CD4-positive, alpha-beta T cell (primary cell): ENCODE results near the gene ACKR2. TPM values are rescaled to one million over a fixed set of nuclear protein-coding genes. Genes with fewer than 3 reads are reported as not detected.

Experiments
- ATAC-seq: fragments of 200-7000 bp; cut with Tn5 transposase; one replicate; pipeline ENCODE4 v1.10.0; 2022; ENCODE audit warnings: mild to moderate bottlenecking; ENCODE audit not compliant: poor library complexity
- CTCF ChIA-PET: fragments of 350-600 bp; sonication (Branson Sonifier 250); formaldehyde crosslinking; loops from one replicate; lab custom pipeline; 2021; ENCODE audit warnings: antibody characterized with exemption, inconsistent platforms; lab: Charles Lee
- POLR2A ChIA-PET: fragments of 350-600 bp; sonication (Branson Sonifier 250); formaldehyde crosslinking; loops from one replicate; lab custom pipeline; 2021; ENCODE audit warnings: antibody characterized with exemption, inconsistent platforms; lab: Charles Lee
- DNase-seq, 14 experiments: peaks; one replicate each; pipeline ENCODE4 v3.0.0-alpha.2; 2013 to 2020; ENCODE audit warnings: mixed read lengths in 2 of 14
- H3K27ac ChIP-seq, 2 donors: one replicate each; pipeline versions ENCODE4 v1.5.1 to v1.7.0; 2013; ENCODE audit warnings: low read length in 2 of 2, low read depth in 1 of 2, mild to moderate bottlenecking in 1 of 2
- H3K27me3 ChIP-seq, 2 experiments: 1 replicate in 1 of 2; 2 replicates in 1 of 2; pipeline versions ENCODE4 v1.6.1 to v1.7.0; 2013; ENCODE audit warnings: low read length in 2 of 2, control low read depth in 1 of 2, mild to moderate bottlenecking in 1 of 2, moderate library complexity in 1 of 2; ENCODE audit not compliant: insufficient read depth in 2 of 2, control insufficient read depth in 1 of 2
- H3K36me3 ChIP-seq: one replicate; pipeline ENCODE4 v1.6.1; 2013; ENCODE audit warnings: low read length, control low read depth; ENCODE audit not compliant: insufficient read depth
- H3K4me1 ChIP-seq: one replicate; pipeline ENCODE4 v1.6.1; 2013; ENCODE audit warnings: low read length, control low read depth; ENCODE audit not compliant: insufficient read depth
- H3K4me3 ChIP-seq: one replicate; pipeline ENCODE4 v1.5.1; 2013; ENCODE audit warnings: mild to moderate bottlenecking, low read length, moderate library complexity
- H3K9me3 ChIP-seq, 2 experiments: 1 replicate in 1 of 2; 2 replicates in 1 of 2; pipeline versions ENCODE4 v1.6.1 to v1.7.0; 2013; ENCODE audit warnings: low read length in 2 of 2, mild to moderate bottlenecking in 2 of 2, control low read depth in 1 of 2, moderate library complexity in 1 of 2; ENCODE audit not compliant: control insufficient read depth in 1 of 2, insufficient read depth in 1 of 2
- H3K27ac Mint-ChIP-seq: one replicate; pipeline ENCODE4 v1.8.0; 2020; ENCODE audit warnings: mixed read lengths
- H3K27me3 Mint-ChIP-seq: one replicate; pipeline ENCODE4 v1.8.0; 2021; ENCODE audit warnings: mixed read lengths
- H3K36me3 Mint-ChIP-seq: one replicate; pipeline ENCODE4 v1.8.0; 2021; ENCODE audit warnings: low read depth, mixed read lengths
- H3K4me1 Mint-ChIP-seq: one replicate; pipeline ENCODE4 v1.8.0; 2021; ENCODE audit warnings: low read depth, mixed read lengths
- H3K4me3 Mint-ChIP-seq: one replicate; pipeline ENCODE4 v1.8.0; 2020; ENCODE audit warnings: mild to moderate bottlenecking, mixed read lengths
- H3K9me3 Mint-ChIP-seq: one replicate; pipeline ENCODE4 v1.8.0; 2020; ENCODE audit warnings: mixed read lengths
- intact Hi-C, 2 experiments: fragments of 100-400 bp; cut with DNase I in 1 of 2; cut with micrococcal nuclease in 1 of 2; formaldehyde crosslinking; loops; one replicate each; pipeline versions ENCODE4 v1.15.1 to v1.9.0; 2023 to 2025; cut with DNase I, micrococcal nuclease
- total RNA-seq, 174 experiments: library from RNA in 2 of 174; stranded (reverse) in 2 of 174; gene quantifications; one replicate each; pipeline ENCODE4 v1.2.3 and lab custom pipeline; 2021 to 2026
- TF ChIP-seq, protein P1 (sequence below): fragments of 200-600 bp; IDR thresholded peaks from one replicate; pipeline ENCODE4 v1.8.0; 2022; ENCODE audit warnings: antibody characterized with exemption, mild to moderate bottlenecking

The ACKR2 gene
- total RNA-seq, 2 experiments from 2014 or later = 0.42 TPM; not detected in 1

DNA sequence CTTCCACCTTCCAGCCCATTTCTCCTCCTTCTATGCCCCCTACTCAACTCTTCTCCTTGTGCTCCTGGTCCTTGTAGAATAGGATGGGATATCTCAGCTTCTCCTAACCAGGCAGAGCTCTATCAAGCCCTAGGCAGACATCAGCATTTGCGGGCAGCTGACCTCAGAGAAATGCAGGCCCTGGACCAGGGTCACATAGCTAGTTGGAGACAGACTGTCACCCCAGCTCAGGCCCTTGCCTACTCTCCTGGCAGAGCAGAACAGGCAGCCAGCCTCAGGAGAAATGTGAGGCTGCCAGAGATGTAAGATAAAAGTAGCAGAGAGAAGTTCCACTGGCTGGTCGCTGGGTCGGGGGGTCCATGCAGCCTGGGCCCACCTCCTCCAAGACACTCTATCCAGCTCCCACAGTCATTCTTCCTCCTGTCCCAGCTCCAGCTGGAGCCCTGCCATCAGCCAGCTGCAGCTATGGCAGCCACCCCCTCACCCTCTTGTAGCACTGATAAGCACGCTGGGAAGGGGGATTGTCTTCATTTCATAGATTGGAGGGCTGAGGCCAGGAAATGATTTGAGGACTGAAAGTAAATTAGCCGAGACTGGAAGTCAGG, 62.4 kb downstream of the ACKR2 start:
- DNase-seq (no peak), ATAC-seq (no peak)
- no peaks in the 10 kb centered on the region for H3K4me1 Mint-ChIP-seq
- no peaks in the 10 kb centered on the region for H3K9me3 Mint-ChIP-seq
- H3K9me3 ChIP-seq = no peaks in the 10 kb centered on the region
- no peaks in the 10 kb centered on the region for H3K27me3 ChIP-seq
- POLR2A ChIA-PET = no interaction called here
- H3K36me3 Mint-ChIP-seq = no peaks in the 10 kb centered on the region
- intact Hi-C loops = no loop called here
- H3K4me1 ChIP-seq = no peaks in the 10 kb centered on the region
- H3K27me3 Mint-ChIP-seq = no peaks in the 10 kb centered on the region
- H3K27ac ChIP-seq = no peak overlapping the region
- TF ChIP-seq, protein P1, sequence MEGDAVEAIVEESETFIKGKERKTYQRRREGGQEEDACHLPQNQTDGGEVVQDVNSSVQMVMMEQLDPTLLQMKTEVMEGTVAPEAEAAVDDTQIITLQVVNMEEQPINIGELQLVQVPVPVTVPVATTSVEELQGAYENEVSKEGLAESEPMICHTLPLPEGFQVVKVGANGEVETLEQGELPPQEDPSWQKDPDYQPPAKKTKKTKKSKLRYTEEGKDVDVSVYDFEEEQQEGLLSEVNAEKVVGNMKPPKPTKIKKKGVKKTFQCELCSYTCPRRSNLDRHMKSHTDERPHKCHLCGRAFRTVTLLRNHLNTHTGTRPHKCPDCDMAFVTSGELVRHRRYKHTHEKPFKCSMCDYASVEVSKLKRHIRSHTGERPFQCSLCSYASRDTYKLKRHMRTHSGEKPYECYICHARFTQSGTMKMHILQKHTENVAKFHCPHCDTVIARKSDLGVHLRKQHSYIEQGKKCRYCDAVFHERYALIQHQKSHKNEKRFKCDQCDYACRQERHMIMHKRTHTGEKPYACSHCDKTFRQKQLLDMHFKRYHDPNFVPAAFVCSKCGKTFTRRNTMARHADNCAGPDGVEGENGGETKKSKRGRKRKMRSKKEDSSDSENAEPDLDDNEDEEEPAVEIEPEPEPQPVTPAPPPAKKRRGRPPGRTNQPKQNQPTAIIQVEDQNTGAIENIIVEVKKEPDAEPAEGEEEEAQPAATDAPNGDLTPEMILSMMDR = no peak
- CTCF ChIA-PET = interaction anchor here (1.3 kb wide), 1 partner anchor 9 kb away, joined by 3 read pairs; no protein-coding TSS in a partner anchor
- H3K27ac Mint-ChIP-seq = no peak overlapping the region
- H3K36me3 ChIP-seq = no peaks in the 10 kb centered on the region
- no peak overlapping the region for H3K4me3 ChIP-seq
- H3K4me3 Mint-ChIP-seq = no peak overlapping the region

DNA sequence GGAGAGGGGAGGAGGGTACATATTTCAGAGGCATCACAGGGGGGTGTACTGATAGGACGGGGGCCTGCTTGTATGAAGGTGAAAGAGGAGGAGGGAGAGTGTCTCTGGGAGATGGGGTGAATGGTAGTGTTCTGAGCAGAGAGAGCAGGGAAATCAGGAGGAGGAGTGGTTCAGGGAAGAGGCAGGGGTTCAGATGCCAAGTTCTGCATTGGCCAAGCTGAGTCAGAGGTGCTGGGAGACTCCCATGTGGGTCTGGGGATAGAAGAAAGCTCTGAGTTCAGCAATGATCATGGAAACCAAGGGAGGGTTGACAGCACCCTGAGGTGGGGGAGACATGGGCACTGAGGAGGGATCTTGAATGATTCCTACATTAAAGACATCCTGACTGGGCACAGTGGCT, 63.5 kb downstream of the ACKR2 start:
- Mint-ChIP-seq H3K4me1 (no peaks in the 10 kb centered on the region), H3K27me3 (no peaks in the 10 kb centered on the region), H3K9me3 (no peaks in the 10 kb centered on the region), H3K36me3 (no peaks in the 10 kb centered on the region), H3K4me3 (no peak overlapping the region), H3K27ac (no peak overlapping the region)
- ChIA-PET CTCF (interaction anchor here (1.3 kb wide), 1 partner anchor 8 kb away, joined by 3 read pairs; no protein-coding TSS in a partner anchor), POLR2A (no interaction called here)
- Histone ChIP-seq H3K4me1 (no peaks in the 10 kb centered on the region), H3K4me3 (no peak overlapping the region), H3K27me3 (no peaks in the 10 kb centered on the region), H3K9me3 (no peaks in the 10 kb centered on the region), H3K36me3 (no peaks in the 10 kb centered on the region), H3K27ac (no peak overlapping the region)
- TF ChIP-seq, protein P1 = no peak
- intact Hi-C loops = no loop called here
- no peak for DNase-seq
- ATAC-seq = no peak

DNA sequence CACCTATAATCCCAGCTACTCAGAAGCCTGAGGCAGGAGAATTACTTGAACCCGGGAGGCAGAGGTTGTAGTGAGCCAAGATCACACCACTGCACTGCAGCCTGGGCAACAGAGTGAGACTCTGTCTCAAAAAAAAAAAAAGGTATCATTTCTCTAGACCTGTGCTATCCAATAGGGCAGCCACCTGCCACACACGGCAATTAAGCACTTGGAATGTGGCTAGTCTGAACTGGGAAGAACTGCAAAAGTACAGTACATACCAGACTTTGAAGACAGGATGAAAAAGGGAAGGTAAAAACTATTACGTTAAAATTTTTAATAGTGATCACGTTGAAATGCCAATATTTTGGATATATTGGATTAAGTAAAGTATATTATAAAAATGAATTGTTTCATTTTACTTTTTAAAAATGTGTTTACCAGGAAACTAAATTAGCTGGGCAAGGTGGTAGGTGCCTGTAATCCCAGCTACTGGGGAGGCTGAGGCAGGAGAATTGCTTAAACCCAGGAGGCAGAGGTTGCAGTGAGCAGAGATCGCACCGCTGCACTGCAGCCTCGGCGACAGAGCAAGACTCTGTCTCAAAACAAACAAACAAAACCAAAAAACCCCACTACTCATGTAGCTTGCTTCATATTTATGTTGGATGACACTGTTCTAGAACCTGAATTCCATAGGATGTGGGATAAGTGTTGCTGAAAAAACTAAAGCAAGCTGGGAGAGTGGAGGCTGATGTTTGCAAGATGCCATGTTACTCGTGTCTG, 64.2 kb downstream of the ACKR2 start:
- no peak for DNase-seq
- Mint-ChIP-seq H3K4me3 (no peak overlapping the region), H3K36me3 (no peaks in the 10 kb centered on the region), H3K27me3 (no peaks in the 10 kb centered on the region), H3K9me3 (no peaks in the 10 kb centered on the region), H3K4me1 (no peaks in the 10 kb centered on the region), H3K27ac (no peak overlapping the region)
- H3K27ac ChIP-seq = no peak overlapping the region
- H3K9me3 ChIP-seq = no peaks in the 10 kb centered on the region
- intact Hi-C loops = no loop called here
- no peak for ATAC-seq
- no peaks in the 10 kb centered on the region for H3K4me1 ChIP-seq
- POLR2A ChIA-PET = interaction anchor here (0.8 kb wide), 1 partner anchor 93 kb away, joined by 3 read pairs; no protein-coding TSS in a partner anchor
- TF ChIP-seq, protein P1 = no peak
- CTCF ChIA-PET = no interaction called here
- no peak overlapping the region for H3K4me3 ChIP-seq
- H3K36me3 ChIP-seq = no peaks in the 10 kb centered on the region
- H3K27me3 ChIP-seq = no peaks in the 10 kb centered on the region
